HG03060 (cell line): ENCODE results near the gene MED29.

Source experiments
- ATAC-seq: cut with Tn5 transposase; IDR thresholded peaks from one replicate; pipeline ENCODE4 v1.9.1; 2021; ENCODE audit warnings: low read depth, moderate number of reproducible peaks; ENCODE audit not compliant: unreplicated experiment

Gene MED29

DNA sequence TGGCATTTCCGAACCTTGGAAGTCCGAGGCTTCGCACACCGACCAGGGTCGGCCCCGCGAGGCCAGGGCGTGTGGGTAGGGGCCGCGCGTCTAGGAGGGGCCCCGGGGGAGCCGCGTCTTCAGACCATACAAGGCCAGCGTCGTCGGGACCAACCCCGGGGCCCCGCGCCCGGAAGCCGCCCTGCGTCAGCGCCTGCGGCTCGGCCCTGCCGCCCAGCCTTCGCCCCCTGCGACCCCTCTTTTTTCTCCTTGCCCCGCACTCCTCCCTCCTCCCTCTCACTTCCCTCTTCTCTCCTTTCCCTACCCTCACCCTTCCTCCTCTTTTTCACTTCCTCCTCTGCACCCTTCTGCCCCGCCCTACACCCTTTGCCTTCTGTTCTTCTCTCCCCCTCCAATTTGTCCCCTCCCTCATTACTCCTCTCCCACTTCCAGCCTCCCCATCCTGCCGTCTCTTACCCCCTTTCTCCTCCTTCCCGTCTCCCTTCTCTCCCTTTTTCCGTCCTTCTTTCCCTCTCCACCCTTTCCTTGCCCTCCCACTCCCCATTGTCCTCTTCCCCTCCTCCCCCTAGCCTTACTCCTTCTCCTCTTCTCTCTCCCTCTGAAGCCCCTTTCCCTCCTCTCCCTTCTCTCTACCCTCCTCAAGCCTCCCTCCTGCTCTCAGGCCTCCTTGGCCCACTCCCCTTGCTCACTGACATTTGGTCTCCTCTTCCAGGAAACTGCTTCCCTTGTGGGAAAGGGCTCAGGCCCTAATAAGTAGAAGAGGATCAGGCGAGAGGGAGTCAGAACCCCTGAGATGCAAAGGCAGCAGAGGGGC lies 19.0 kb downstream of the MED29 start:
- no peak for ATAC-seq

DNA sequence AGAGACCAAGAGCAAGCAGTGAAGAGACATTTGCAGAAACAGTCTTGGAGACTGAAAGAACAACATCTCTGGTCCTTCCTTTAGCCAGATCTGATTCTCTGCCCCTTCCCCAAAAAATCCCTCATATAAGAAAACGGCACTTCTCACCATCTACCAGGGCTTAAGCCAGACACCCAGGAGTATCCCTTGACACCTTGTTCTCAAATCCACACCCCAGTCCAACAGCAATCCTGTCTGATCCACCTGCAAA lies 19.6 kb downstream of the MED29 start:
- ATAC-seq = no peak

DNA sequence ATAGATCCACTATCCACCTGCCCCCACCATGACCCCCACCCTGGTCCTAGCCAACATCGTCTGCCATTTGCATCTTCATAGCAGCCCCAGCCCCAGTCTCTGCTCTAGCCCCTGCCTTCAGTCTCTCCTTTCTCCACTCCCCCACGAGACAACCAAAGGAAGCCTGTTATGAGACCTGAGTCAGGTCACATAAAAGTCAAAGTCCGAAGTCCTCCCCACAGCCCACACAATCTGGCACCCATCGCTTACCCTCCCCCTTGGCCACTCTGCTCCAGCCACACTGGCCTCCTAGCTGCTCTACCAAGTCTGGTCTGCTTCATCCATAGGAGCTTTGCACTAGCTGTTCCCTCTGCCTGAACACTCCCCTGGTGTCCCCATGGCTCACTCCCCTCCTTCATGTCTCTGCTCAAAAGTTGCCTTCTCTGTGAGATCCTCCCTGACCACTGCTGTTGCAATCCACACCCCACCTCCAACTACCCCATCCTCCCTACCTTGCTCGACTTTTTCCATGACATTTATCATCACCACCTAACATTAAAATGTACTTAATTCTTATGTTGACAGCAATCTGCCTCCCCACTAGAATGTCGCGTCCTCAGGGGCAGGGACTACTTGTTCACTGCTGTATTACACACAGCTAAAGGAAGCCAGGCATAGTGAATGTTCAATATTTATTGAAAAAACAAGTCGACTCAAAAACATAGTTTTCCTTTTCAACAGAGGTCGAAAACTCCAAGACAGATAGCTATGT lies 20.1 kb downstream of the MED29 start:
- ATAC-seq = no peak

DNA sequence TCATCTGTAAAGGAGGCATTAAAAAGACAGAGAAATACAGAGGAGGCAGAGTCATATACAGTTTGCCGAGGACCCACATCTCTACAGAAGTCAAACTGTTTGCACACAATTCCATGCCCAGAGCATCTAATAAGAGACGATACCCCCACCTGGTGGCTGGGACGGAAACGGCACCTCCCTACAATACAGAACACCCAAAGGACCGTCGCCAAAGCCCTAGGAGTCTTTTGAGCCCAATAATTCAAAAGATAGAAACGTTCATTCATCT lies 20.6 kb downstream of the MED29 start:
- ATAC-seq = peak; percentile 20

DNA sequence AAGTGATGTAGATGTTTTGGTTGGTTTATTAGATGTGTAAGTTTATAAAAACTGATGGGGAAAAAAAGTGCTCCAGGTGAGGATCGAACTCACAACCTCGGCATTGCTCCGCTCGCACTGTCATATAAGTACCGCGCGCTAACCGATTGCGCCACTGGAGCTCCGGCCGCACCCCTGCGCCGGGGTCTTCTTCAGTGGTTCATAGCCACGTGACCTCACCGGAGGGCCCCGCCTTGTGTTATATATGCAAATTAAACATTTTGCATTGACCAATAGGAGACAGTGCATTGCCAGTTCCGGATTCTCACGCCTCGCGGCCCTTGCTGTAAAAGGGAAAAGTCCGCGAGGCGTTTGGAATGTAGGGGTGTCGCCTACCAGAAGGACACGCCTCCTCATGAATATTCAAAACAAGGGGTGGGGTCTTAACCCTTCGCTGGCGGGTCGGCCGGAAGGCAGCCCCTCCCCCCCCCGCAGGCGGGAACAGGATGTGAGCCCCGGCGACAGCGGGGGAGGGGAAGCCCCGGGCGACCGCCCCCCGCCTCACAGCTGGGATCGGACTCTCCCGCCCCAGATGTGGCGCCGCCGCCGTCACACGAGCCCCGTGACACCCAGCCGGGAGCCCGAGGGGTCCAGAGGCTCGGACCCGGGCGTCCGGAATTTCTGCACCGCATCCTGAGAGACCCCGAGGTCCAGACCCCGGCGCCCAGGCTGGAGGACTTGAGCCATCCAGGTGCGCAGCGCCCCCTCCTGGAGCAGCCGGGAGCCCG lies 21.1 kb downstream of the MED29 start, which contains the start of gene PLEKHG2:
Gene PLEKHG2 (plus strand): TSS at position 570 of the 767 bp plus-strand sequence. CDS start 1,418 bp downstream, outside the sequence.
- peak; percentile 50 for ATAC-seq

DNA sequence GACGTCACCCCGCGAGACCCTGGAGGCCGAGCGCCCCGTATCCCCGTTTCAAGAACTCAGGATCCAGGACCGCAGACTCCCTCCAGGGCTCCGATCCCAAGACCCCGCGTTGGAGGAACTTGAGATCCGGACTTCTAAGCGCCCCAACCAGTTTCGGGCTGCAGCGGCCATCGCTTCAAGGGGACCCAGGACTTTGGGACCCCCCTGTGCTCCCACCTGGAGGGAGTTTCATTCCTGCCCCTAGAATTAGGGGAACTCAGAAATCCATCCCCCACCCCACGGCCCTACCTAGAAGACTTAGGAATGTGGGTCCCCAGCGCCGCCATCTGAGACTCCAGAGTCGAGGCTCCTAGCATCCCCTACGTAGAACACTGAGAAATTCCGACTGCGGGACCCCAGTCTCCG lies 21.7 kb downstream of the MED29 start:
- ATAC-seq = no peak

DNA sequence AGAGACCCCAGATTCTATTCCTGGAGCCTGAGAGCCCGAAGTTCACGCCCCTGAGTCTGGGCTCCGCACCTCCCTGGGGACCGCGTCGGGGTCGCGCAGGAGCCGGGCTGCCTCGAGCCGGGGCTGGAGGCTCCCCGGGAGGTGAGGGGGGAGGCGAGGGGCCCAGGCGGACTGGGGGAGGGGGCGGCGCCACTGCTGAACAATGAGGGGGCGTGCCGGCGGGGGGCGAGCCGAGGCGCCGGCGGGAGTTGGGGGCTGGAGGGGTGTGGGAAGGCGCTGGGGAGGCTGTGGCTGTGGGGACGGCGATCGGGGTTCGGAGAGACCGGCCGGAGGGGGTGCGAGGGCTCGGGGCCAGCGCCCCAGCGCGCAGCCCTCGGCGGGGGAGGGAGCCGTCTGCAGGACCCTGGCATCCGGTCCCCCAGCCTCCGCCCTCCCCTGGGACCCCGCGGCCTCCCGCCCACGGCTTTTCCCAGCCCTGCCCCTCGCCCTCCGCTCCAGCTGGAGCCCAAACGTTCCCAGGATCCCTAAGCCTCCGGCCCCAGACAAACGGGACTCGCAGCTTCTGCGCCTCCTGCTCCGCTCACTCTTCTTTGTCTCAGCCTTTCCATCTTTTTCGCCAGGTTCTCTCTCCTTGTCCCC lies 22.2 kb downstream of the MED29 start:
- no peak for ATAC-seq

DNA sequence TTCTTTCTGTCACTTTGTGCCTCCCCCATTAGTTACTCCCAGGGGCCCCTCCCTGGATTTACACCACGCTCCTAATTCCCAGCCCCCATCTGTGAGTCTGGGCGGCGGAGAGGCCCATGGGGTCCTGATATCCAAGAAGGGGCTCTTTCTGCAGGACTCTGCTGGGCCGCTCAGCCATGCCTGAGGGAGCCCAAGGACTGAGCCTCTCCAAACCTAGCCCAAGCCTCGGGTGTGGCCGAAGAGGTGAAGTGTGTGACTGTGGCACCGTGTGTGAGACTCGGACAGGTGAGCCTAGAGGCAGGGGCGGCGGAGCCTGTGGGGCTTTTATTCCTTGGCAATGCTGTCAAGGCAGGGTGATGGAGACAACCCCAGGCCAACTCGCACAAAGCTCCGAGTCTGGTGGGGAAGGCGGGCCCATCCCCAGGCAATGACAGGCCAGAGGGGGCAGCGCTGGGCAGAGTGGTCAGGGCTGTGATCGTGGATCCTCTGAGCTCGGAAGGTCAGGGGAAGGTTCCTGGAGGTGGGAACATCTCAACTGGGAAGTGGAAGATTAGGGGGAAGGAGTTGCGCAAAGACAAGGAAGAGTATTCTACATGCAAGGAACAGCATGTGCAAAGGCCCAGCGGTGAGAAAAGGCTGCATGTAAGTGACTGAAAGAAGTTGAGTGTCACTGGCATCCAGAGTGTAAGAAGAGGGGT lies 22.9 kb downstream of the MED29 start:
- ATAC-seq = no peak

DNA sequence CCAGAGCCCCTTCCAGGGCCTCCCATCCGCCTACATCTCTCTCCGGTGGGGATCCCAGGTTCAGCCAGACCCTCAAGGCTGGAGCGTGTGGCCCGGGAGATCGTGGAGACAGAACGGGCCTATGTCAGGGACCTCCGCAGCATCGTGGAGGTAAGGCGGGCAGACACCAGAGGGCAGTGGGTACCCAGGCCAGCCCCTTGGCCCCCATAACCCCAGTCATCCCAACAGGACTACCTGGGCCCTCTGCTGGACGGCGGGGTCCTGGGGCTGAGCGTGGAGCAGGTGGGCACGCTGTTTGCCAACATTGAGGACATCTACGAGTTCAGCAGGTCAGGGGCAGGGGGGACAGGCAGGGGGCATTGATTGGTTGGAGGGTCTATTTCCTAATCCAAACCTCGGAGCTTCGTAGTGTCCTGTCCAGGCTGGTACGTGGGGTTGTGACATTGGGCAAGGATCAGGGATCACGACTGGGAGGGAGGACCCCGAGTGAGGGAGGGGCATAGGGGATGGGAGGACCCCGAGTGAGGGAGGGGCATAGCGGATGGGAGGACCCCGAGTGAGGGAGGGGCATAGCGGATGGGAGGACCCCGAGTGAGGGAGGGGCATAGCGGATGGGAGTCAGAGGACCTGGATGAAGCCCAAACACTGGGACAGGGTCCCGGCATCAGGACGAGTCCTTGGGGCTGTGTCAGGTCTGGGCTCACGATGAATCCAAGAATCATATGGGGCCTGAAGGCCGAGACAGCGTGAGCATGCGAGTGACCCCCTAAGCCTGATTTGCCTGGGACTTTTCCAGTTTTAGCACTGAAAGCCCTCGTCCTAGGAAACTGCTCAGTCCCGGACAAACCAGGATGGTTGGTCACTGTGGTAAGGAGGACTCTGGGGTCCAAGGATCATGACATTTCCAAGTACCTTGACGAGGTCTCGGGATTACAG lies 24.2 kb downstream of the MED29 start:
- ATAC-seq = no peak

DNA sequence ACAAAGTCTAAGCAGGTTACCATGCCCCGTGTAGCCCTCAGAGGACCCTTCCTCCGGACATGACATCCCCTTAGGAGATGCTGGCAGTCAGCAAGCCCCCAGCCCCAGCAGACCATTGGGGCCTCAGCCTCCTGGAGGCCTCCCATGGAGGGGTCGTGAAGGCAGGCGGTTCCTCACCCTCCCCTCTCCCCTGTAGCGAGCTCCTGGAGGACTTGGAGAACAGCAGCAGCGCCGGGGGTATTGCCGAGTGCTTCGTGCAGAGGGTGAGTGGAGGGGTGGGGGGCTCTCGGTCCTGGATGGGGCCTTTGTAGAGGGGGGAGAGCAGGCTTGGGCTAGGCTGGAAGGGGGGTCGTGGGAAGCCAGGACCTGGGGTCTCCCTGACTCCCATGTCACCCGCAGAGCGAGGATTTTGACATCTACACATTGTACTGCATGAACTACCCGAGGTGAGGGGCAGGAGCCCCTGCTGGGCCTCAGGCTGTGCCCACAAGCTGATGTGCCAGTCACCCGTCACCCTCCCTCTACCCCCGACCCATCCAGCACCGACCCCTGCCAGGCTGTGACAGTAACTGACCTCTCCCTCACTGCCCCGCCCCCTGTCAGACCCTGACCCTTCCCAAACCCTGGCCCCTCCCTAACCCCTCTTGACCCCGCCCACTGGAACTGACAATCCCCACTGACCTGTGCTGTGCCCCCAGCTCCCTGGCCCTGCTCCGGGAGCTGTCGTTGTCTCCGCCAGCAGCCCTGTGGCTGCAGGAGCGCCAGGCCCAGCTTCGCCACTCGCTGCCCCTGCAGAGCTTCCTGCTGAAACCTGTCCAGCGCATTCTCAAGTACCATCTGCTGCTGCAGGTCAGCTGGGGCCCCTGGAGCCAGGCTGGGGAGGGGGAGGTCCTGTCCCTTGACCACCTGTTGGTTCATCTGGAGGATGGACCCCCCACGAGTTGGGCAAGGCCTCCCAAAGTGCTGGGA lies 25.3 kb downstream of the MED29 start:
- no peak for ATAC-seq

DNA sequence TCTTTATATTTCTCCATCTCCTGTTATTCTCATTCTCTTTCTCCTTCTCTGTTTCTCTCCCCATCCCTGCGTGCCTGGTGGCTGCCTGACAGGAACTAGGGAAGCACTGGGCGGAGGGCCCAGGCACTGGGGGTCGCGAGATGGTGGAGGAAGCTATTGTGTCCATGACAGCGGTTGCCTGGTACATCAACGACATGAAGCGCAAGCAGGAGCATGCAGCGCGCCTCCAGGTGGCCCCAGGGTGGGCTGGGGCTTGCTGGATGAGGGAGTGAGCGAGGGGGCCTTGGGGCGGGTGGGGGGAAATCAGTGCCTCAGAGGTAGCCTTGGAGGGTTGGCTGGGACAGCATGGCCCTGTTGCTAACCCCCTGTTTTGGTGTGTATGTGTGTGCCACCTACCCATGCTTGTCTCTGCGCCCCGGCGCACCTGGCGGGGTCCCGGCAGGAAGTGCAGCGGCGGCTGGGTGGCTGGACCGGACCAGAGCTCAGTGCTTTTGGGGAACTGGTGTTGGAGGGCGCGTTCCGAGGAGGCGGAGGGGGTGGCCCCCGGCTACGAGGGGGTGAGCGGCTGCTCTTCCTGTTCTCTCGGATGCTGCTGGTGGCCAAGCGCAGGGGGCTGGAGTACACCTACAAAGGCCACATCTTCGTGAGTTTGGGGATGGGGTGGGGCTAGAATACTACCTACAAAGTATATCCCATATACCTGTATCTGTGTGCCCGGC lies 26.4 kb downstream of the MED29 start:
- no peak for ATAC-seq

DNA sequence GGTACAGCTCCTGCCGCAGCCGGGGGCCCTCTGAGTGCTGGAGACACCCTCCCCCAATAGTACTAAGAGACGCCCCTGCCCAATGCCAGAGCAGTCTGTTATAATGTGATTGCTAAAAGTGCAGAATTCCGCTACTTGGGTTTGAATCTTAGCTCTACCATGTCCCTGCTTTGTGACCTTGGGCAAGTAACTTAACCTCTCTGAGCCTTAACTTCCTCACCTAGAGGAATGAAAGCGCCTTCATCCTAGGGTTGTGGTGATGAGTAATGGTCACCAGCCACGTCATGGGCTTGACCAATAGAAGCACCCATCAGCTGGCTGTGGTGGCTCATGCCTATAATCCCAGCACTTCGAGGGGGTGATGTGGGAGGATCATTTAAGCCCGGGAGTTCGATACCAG lies 27.8 kb downstream of the MED29 start:
- no peak for ATAC-seq

DNA sequence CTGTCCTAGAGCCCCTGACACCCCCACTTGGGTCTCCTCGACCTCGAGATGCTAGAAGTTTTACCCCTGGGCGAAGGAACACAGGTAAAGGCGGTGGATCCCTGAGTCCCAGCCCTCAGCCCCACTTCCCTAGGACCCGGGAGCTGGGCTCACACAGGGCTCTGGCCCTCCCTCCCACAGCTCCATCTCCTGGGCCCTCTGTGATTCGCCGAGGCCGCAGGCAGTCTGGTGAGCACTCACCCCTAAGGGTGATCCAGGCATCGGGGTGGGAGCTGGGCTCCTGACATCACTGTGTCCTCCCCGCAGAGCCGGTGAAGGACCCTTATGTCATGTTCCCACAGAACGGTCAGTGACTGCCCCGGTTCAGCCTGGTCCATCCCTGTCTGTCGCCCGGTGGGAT lies 29.6 kb downstream of the MED29 start:
- no peak for ATAC-seq

DNA sequence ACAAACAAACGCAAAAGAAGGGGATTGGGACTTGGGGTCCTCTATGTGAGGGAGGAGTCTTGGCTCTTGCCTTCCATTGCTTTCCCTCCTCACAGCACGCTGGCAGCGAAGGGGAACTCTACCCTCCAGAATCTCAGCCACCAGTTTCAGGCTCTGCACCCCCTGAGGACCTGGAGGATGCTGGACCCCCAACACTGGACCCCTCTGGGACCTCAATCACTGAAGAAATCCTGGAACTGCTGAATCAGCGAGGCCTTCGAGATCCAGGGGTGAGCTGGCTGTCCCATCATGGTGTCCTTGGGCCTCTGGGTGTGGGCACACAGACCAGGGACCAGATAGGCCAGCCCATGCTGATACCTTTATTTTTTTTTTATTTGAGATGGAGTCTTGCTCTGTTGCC lies 30.8 kb downstream of the MED29 start:
- ATAC-seq = no peak

DNA sequence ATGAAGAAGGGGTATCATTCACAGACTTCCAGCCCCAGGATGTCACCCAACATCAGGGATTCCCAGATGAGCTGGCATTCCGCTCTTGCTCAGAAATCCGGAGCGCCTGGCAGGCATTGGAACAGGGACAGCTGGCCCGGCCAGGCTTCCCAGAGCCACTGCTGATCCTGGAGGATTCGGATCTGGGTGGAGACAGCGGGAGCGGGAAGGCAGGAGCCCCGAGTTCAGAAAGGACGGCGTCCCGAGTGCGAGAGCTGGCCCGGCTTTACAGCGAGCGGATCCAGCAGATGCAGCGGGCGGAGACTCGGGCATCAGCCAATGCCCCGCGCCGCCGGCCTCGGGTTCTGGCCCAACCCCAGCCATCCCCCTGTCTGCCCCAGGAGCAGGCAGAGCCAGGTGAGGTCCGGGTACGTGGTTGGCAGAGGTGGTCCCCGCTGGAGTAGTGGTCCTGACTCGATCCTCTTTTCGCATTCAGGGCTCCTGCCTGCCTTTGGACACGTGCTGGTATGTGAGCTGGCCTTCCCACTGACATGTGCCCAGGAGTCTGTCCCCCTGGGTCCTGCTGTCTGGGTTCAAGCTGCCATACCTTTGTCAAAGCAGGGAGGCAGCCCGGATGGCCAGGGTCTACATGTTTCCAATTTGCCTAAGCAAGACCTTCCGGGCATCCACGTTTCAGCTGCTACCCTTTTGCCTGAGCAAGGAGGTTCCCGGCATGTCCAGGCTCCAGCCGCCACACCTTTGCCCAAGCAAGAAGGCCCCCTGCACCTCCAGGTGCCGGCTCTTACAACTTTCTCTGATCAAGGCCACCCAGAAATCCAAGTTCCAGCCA lies 32.3 kb downstream of the MED29 start:
- ATAC-seq = no peak

DNA sequence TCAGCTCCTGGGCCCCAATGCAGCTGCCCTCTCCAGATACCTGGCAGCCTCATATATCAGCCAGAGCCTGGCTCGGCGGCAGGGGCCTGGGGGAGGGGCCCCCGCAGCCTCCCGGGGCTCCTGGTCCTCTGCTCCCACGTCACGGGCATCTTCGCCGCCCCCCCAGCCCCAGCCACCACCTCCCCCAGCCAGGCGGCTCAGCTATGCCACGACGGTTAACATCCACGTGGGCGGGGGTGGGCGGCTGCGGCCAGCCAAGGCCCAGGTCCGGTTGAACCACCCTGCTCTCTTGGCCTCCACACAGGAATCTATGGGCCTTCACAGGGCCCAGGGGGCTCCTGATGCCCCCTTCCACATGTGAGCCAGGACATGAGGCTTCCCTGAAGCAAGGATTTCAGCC lies 33.8 kb downstream of the MED29 start:
- ATAC-seq = no peak

DNA sequence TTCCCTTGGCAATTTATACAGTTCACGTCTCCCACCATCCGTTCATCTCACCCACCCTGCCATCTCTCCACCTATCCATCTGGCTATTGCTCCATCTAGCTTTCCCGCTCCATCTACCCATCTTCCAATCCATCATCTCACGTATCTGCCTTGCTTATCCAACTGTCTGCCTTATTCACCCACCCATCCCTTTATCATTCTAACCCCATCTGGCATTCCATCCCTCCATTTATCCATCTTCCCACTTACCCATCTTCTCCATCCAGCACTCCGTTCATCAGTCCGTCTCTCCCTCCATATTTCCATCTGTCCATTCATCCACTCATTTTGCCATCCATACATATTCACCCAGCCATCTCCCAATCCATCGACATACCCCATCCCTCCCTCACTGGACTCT lies 34.6 kb downstream of the MED29 start:
- ATAC-seq = no peak
